Activated CD8-positive, alpha-beta memory T cell treated with anti-CD3 and anti-CD28 coated beads for 24 hours (primary cell): ENCODE data around the gene LRRC3B.

Experiments used
- DNase-seq: peaks from one replicate; pipeline ENCODE4 v3.0.0-alpha.2; 2020

LRRC3B gene

DNA sequence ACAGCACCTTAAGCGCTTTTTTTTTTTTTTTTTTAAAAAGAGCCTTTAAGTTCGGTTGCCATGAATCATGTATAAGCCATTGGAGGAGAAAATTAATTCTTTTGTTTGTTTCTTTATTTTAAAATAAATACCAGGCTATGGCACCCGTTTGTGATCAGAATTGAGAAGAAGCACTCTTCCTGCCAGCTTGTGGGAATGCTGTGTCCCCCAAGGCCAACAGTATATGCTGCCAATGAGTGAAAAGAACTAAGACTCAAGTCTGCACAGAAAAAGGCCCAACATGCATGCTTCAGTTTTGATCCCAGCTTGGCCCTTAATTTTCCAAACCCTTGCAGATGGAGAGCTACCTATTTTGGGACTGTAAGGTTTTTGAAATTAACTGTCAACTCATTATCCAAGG is 90.5 kb downstream of the LRRC3B start:
- DNase-seq: no peak

DNA sequence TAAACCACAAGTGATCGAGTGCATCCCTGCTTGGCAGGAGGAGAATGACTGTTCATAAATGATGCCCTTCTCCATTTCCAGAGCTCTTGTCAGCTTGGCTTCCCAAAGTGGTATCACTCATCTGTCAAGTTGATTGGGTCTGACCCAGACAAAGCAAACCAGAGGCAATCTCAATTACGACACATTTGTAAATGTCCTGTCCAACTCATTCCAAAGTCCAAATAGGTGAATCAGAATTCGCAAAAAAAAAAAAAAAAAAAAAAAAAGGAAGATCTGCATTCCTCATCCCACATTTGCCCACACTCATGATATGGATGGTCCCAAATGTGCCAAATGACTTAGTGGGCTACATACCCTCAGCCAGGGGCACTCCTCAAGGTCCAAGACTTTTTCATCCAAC is 91.9 kb downstream of the LRRC3B start:
- no peak for DNase-seq

GRCh38 chr3:26715431-26715830 is 92.9 kb downstream of the LRRC3B start:
- no peak for DNase-seq

DNA sequence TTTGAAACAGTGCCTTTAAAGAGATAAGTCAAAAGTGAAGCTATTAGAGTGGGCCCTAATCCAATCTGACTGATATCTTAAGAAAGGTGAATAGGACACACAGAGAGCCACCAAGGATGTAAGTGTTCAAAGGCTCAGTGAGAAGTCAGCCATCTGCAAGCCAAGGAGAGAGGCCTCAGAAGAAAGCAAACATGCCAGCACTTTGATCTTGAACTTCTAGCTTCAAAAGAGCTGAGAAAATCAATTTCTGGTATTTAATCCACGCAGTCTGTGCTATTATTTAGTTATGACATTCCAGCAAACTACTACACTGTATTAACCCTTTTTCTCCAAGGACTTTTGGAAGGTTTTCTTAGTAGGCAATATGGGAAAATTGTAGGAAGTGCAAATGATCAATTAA is 95.7 kb downstream of the LRRC3B start:
- DNase-seq: no peak

DNA sequence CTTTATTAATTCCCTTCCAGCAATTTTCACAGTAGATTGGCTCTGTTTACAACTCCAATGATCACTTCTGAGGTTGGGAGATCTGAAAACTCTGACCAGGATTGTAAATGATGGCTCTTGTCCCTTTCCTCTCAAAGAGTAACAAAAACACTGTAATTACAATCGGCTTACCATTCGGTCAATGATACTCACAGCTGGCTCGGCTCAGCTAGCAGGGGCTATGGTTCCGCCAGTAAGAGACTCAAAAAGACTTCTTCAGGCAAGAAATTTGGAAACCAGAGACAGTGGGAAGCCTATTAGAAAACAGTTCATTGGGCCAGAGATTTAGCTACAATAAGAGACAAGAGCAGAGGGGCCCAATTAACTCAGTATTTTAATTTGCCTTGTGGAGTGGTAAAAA is 96.6 kb downstream of the LRRC3B start:
- DNase-seq: no peak

DNA sequence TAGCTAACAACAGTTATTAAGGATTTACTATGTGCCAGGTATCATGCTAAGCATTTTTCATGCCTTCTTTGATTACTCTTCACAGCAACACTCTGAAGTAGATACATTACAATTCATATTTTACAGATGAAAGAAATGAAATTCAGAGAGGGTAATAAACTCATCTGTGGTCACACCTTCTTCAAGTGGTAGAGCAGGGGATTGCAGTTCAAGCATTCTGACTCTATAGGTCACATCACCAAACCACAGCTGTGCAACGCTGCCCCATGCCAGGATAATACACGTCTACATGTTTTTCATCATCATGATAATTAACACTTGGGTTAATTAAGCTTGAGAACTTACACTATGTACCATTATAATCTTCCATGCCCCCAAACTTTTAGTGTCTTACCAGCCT is 98.5 kb downstream of the LRRC3B start:
- no peak for DNase-seq

DNA sequence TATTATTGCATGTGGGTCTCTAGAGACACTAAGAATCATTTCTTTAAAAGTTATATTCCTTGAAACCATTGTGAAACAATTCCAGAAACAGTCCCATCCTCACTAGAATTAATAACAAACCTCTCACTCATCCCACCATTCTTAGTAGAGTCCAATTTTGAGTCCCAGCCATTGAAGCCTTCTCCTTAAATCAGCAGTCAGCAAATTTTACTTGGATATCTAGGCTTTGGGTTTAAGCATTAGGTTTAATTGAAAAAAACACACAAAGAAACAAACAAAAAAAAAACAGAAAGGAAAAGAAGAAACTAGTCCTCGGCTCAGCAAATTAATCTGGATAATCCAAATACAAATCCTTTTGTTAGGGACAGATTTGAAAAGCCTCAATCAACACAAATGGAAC is 109.3 kb downstream of the LRRC3B start:
- DNase-seq: no peak

GRCh38 chr3:26750263-26750662 is 127.7 kb downstream of the LRRC3B start:
- no peak for DNase-seq

- DNase-seq: no peak
Measured at GRCh38 chr3:26752466-26752865, 129.9 kb downstream of the LRRC3B start.

GRCh38 chr3:26753095-26753494 is 130.5 kb downstream of the LRRC3B start:
- no peak for DNase-seq

- DNase-seq: no peak
Measured at GRCh38 chr3:26757978-26758377, 135.4 kb downstream of the LRRC3B start.
